ENCODE measurements around the gene BMPR1A. TPM values are rescaled to one million over a fixed set of nuclear protein-coding genes. Genes with fewer than 3 reads are reported as not detected.

Gene BMPR1A
- total and polyA plus RNA-seq, 10 of the 15 experiments (the other 5 are each of a cell fraction or from before 2014, with no cell fraction given) = 2.3 to 22.7 (median 13.1) TPM

GRCh38 chr10:86757113-86757972 lies 924 bp downstream of the BMPR1A start:
- CTCF ChIA-PET = interaction anchor here (0.9 to 1.5 kb wide), 5 partner anchors 11 to 113 kb away, joined by 3 to 7 read pairs (median 3); no protein-coding TSS in a partner anchor
- WGBS (ENCODE audit: insufficient coverage, insufficient replicate concordance, low lambda C conversion rate, missing lambda C conversion rate) = 18% methylated on average over 44 of the region's 47 CpGs
- H3K79me2 ChIP-seq (ENCODE audit: control insufficient read depth, insufficient read depth, low read length) = peaks cover 60% of the 10 kb centered on the region
- H3K4me1 ChIP-seq (ENCODE audit: control insufficient read depth, insufficient read depth, low read length) = peaks cover 18% of the 10 kb centered on the region
- SMC1A ChIA-PET (ENCODE audit: uncharacterized antibody, unreplicated experiment) = interaction anchor here (1.0 to 2.6 kb wide), 10 partner anchors 13 to 141 kb away, joined by 3 to 11 read pairs (median 4); no protein-coding TSS in a partner anchor
- POLR2A ChIA-PET = interaction anchor here (0.6 to 3.3 kb wide), 7 partner anchors 21 to 133 kb away, joined by 3 to 13 read pairs (median 3); no protein-coding TSS in a partner anchor
- in situ Hi-C loops (cut with MboI) = no loop called here
- no peaks in the 10 kb centered on the region for H4K20me1 ChIP-seq (ENCODE audit: control insufficient read depth, insufficient read depth)
- no TSS peak for BruUV-seq (replicated peaks)
- peak overlapping the region; percentile 81 for H3K4me2 ChIP-seq (ENCODE audit: control insufficient read depth, insufficient read depth)
- FAIRE-seq (peak; percentile 57), ATAC-seq (no peak), DNase-seq (ENCODE audit: low read depth, low spot score) (no peak)
- H3K9me3 ChIP-seq (replicated peaks; ENCODE audit: control insufficient read depth, insufficient read depth, low read length) = no peaks in the 10 kb centered on the region
- RAD21 ChIA-PET (ENCODE audit: unreplicated experiment) = interaction anchor here (1.1 to 2.6 kb wide), 6 partner anchors 38 to 132 kb away, joined by 3 to 16 read pairs (median 5); no protein-coding TSS in a partner anchor
- H3K27ac ChIP-seq (ENCODE audit: control insufficient read depth, insufficient read depth) = peak overlapping the region; percentile 68
- intact Hi-C loops (cut with micrococcal nuclease; ENCODE audit: unreplicated experiment) = loop anchor here (2.0 kb wide), 1 partner anchor 47 kb away; no protein-coding TSS in a partner anchor
- peak overlapping the region; percentile 64 for H2AFZ ChIP-seq (ENCODE audit: control insufficient read depth, low read depth, low read length)
- peak overlapping the region; percentile 77 for H3K9ac ChIP-seq (ENCODE audit: control insufficient read depth, insufficient read depth, low read length)
- no peaks in the 10 kb centered on the region for H3K27me3 ChIP-seq (replicated peaks in 1 of 2; ENCODE audit: control insufficient read depth in 2 of 2, insufficient read depth in 2 of 2, low read length in 1 of 2)
- peak overlapping the region; percentile 79 for H3K4me3 ChIP-seq
- H3K36me3 ChIP-seq (ENCODE audit: control insufficient read depth in 2 of 2, insufficient read depth in 2 of 2, low read length in 1 of 2) = no peaks in the 10 kb centered on the region
- TF ChIP-seq CBX3 (IDR thresholded peaks at IDR 0.05; ENCODE audit: borderline replicate concordance, low read depth) (no peak), BMI1 (IDR thresholded peaks at IDR 0.05; ENCODE audit: borderline replicate concordance) (no peak), USF1 (IDR thresholded peaks at IDR 0.05; ENCODE audit: borderline replicate concordance, extremely low read length, insufficient read depth, low read depth, low read length) (no peak), GATAD2B (conservative IDR thresholded peaks at IDR 0.05; ENCODE audit: low read depth) (no peak), ASH2L (IDR thresholded peaks at IDR 0.05; ENCODE audit: borderline replicate concordance, low read depth) (0 out of 2 replicates have a peak, but pooled peaks have one; percentile 48), ZNF384 (IDR thresholded peaks at IDR 0.05; ENCODE audit: borderline replicate concordance, low read depth, low read length) (no peak), SP1 (IDR thresholded peaks at IDR 0.05; ENCODE audit: low read depth, low read length) (no peak), MLLT1 (IDR thresholded peaks at IDR 0.05) (0 out of 2 replicates have a peak, but pooled peaks have one; percentile 40), PBX3 (IDR thresholded peaks at IDR 0.05; ENCODE audit: insufficient replicate concordance, low read depth, low read length) (no peak), IKZF2 (IDR thresholded peaks at IDR 0.05) (peak; percentile 32 to 59; a peak in 2 of 4 replicates), KAT2A (conservative IDR thresholded peaks at IDR 0.05; ENCODE audit: control insufficient read depth, low read depth, low read length) (no peak), ELK1 (IDR thresholded peaks at IDR 0.05; ENCODE audit: low read depth, low read length) (no peak), MEF2A (IDR thresholded peaks at IDR 0.05; ENCODE audit: insufficient read depth, low read depth, low read length) (no peak)

Measured in GM12878 (cell line).